Fibroblast of upper back skin (primary cell): ENCODE measurements around the gene DUSP2.
A peak's percentile ranks its signal among the peaks of the same experiment; 100 is the strongest.
"Not testable (repeated sequence)": the region's sequence is repeated elsewhere in the genome, so short reads cannot be mapped to it uniquely, and the experiment has no call there.

Source experiments
- DNase-seq: peaks from one replicate; pipeline ENCODE4 v3.0.0-alpha.2; 2013

The DUSP2 gene

DNA sequence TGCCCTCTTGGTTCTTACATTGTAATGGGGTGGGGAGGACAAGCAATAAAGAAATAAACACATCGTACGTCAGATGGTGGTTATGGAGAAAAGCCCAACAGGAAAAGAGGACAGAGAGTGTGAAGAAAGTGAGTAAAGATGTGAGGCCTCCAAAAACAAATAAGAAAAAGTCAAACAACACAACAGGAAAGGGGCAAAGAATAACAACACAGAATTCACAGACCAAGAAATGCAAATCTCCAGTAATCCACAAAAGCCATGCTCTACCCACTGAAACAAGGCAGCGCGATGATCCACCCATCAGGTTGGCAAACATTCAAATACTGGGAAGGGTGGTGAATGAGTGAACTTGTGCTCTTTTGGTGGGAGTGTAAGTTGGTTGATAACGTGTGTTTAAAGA lies 16.7 kb upstream of the DUSP2 start:
- no peak for DNase-seq

- DNase-seq = not testable (repeated sequence)
Observed at GRCh38 chr2:96160366-96160765, 15.1 kb upstream of the DUSP2 start.

- DNase-seq = no peak
Observed at GRCh38 chr2:96159084-96159830, 14.0 kb upstream of the DUSP2 start.

DNA sequence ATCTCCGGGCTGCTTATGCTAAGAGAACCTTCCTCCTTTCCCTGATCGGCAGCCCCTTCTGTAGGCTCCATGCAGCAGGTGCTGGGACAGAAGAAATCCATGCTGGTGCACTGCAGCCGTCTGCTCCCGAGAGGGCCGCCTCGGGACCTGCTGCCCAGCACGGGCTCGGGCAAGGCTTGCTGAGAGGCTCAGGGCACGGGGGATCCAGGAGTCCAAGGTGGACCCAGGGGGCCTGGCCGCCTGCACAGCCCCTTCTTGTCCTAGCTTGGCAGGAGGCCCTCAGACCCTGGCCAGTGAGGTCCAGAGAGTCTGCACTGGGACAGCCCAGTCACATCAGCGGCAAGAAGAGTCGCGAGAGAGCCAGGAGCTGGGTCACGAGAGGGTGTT lies 13.3 kb upstream of the DUSP2 start:
- DNase-seq = no peak

- DNase-seq = no peak
Observed at GRCh38 chr2:96157649-96158553, 12.7 kb upstream of the DUSP2 start.

- no peak for DNase-seq
Observed at GRCh38 chr2:96156926-96157648, 11.8 kb upstream of the DUSP2 start.

DNA sequence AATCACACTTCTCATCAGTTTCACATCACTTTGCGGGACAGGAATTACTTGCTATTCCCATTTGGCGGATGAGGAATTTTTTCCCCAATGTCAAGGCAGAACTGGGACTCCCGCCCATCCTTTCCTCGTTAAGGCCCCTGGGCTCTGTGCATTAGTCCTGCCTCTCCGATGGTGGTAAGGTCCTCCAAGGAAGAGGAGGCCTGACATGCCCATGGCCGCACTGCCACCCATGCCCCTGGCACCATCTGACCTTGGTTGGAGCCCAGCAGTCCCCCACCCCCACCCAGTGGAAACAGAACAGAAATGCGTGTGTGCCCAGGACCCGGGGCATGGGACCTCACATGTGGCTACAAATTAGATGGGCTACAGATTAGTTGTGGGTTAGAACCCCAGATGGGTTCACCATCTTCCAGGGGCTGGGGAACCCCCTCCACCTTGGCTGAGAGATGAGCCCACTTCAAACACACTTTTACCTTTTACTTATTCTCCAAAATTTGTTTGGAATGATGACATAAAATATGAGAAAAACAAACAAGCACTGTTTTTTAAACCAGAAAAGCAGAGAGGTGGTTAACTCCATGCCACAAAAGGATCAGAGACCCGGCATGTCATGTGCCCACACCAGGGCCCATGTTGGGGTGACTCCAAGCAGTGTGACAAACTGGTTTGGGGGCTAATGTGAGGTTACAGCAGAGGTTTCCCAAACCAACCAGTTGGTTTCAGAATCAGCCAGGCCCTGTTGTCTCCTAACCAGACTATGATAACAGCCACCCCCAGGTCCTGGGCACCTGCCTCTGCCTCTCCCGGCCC lies 11.0 kb upstream of the DUSP2 start:
- no peak for DNase-seq

- DNase-seq = no peak
Observed at GRCh38 chr2:96154506-96155380, 9.5 kb upstream of the DUSP2 start.

DNA sequence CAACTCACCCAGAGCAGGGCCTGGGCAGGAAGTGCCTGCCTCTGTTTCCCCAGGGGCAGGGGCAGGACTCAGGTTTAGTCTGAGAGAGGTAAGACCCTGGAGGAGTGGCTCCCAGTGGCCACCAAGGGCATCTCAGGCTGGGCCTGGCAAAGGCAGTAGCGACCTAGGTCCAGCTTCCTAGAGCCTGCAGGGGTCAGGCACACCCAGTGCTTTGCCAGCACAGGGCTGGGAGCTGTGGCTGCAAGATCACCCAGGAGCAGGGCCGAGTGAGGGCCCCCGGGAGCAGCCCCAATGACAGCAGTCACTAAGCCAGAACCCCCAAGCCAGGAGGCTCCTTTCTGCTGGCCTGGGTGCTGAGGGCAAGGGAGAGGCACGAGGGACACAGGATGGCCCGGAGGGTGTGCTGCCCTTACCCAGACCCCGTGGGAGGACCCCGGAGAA lies 8.8 kb upstream of the DUSP2 start:
- no peak for DNase-seq

GRCh38 chr2:96153291-96153713 lies 8.1 kb upstream of the DUSP2 start:
- DNase-seq = no peak

DNA sequence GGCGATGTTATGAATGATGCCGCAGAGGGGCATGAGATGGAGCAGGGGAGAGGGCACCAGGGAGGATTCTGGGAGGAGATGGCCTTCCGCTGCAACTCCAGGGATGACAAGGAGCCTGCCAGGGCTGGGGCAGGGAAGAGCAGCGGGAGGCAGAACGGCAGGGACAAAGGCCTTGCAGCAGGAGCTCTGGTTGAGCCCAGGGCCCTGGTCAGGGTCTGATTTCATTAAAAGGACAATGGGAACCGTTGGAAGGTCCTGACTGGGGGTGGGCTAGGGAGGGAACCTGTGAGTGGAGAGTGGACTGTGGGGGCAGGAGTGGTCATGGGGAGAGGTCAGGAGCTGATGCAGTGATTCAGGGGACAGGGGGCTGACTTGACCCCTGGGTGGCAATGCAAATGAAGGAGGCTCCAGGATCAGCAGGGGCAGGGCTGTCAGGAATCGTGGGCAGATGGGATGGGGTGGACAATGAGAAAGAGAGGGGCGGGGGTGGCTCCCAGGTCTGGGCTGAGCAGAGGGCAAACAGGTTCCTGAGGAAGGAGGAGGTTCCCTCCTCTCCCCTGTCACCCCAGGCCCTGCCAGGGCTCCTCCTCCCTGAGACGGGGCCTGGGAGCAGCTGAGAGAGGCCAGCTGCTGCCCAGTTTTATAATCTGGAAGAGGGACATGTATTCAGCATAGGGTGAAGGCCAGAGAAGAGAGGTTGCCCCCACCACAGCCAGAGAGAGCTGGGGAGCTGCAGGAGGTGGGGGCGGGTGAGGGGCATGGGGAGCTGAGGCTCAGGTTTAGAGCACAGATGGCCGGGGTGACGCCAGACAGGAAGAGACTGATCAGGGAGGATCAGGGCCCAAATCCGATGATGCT lies 7.3 kb upstream of the DUSP2 start:
- DNase-seq = no peak

DNA sequence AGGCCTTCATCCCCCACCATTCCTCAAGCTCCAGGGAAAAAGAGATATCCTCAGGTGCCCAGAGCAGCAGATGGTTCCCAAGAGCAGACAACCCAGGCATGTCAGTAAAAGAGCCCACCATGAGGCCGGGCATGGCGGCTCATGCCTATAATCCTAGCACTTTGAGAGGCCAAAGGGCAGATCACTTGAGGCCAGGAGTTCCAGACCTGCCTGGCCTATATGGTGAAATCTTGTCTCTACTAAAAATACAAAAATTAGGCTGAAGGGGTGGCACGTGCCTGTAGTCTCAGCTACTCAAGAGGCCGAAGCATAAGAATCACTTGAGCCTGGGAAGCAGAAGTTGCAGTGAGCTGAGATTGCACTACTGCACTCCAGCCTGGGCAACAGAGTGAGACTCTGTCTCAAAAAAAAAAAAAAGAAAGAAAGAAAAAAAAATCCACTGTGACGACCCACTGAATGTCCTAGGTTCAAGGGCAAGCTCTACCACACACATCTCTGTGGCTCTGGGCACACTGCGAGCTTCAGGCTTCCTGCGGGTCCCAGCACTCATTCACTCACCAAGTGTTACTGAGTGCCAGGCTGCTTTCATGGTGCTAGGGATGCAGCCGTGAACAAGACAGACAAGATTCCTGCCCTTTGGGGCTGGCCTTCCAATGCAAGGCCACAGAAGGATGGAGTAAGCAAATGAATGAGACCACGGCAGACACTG lies 6.5 kb upstream of the DUSP2 start:
- DNase-seq = no peak

GRCh38 chr2:96150791-96151594 lies 5.8 kb upstream of the DUSP2 start:
- DNase-seq = no peak

DNA sequence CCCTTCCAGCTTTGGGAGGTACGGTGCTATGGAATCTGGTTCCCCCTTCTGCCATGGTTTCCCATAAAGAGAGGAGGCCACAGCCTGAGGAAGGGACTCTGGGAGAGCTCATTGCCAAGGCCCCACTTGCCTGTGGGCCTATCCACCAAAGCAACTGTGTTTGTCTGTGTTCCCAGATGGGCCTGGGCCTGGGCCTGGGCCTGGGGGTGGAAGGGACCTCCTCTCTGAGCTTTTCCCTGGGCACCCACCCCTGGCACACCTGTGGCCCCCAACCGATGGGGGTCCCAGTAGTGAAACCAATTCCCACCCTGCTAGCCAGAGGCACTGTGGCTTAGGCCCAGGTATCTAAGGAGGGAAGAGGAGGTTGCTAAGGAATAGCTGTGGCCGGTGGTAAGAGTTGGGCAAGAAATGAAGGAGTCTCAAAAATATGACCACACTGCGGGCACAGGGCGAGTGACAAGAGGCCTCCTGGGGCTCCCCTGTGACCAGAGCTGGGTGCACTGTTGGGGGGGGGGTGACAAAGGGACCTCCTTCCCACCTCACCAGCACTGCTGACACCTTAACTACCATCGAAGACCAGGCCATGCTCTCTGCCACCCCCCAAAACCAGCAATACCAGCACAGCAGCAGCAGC lies 4.9 kb upstream of the DUSP2 start:
- DNase-seq = no peak

DNA sequence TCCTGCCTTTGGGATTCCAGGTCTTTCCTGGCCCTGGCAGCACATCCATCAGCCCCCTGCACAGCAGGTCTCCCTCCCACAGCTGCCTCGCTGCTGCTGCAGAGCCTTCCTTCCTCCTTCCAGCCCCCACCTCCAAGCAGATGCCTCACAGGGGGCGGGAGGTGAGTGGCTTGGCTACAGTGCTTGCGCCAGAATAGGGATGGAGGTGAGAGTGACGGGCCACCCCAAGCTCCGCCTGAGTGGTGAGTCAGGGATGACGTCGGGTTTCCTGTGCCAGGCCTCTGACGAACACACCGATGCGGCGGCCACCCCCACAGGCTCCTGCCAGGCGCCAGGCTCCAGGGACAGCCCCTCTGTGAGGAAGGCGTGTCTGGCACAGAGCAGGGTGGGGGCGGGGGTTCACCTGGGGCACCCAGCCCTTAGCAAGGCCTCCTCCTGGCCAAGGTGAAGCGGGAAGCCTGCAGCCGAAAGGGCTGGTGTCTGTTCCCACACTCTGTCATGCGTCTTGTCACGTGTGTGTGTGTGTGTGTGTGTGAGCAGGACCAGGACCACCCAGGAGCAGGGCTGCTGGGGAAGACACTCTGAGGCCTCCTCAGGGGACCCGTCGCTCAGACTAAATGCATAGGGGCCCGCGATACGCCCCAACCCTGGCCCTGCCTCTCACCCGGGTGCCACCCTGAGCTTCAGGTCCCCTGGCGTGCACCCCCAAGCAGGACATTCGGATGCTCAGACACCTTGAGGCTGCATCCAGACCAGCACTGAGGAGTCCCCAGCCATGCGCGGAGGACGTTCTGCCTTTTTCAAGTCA lies 3.4 kb upstream of the DUSP2 start:
- DNase-seq = peak; percentile 87

GRCh38 chr2:96147593-96148201 lies 2.5 kb upstream of the DUSP2 start:
- no peak for DNase-seq
